ENCODE results near the gene TOM1. TPM values are rescaled to one million over a fixed set of nuclear protein-coding genes. Genes with fewer than 3 reads are reported as not detected.

The TOM1 gene
- total and polyA plus RNA-seq, 12 donors, result 51.1 to 72.5 (median 62.6) TPM

GRCh38 chr22:35325209-35325608 lies 25.5 kb downstream of the TOM1 start:
- Histone ChIP-seq H3K9me3 (no peaks in the 10 kb centered on the region), H3K27me3 (no peaks in the 10 kb centered on the region), H3K36me3 (peaks cover 0 to 98% (median 53%) of the 10 kb centered on the region in 9 donors), H3K4me1 (peaks cover 0 to 27% (median 16%) of the 10 kb centered on the region in 9 donors), H3K4me3 (no peak overlapping the region), H3K27ac (no peak overlapping the region)
- TF ChIP-seq CTCF (IDR thresholded peaks at IDR 0.05), result no peak
- no peak for ATAC-seq
- intact Hi-C loops (cut with DNase I), result no loop called here
- DNase-seq, result no peak
- WGBS, 2 donors, result 95 to 96% methylated on average over 5 of the region's 5 CpGs

DNA sequence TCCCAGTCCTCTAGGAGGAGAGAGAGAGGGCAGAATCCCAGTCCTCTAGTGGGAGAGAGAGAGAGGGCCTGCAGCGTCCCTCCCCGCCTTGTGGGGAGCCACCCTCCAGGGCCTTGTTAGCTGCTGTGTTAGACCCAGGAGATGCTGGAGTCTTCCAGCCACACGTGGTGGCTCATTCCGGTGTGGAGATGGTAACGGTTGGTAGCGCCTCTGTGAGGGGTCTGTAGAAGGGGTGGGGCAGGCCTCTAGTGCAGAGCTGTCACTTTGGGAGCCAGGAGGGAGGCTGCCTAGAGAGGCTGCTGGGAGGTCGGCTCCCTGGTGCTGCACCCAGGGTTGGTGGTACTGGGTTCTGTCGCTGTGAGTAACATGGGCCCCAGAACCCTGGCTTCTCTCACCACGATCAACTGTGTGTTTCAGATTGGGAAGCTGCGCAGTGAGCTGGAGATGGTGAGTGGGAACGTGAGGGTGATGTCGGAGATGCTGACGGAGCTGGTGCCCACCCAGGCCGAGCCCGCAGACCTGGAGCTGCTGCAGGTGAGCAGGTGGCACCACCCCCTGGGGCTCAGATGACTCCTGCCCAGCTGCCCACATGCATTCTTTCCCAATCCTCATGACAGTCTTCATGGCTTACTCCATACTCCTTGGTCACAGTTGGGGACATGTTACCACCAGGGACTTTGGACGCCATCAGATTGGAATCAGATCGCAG lies 27.3 kb downstream of the TOM1 start:
- WGBS, 2 donors, result 96% methylated on average over 17 of the region's 17 CpGs
- H3K27me3 ChIP-seq, result no peaks in the 10 kb centered on the region
- peaks cover 0 to 99% (median 70%) of the 10 kb centered on the region in 9 donors for H3K36me3 ChIP-seq
- TF ChIP-seq CTCF (IDR thresholded peaks at IDR 0.05), result no peak
- H3K4me3 ChIP-seq, result no peak overlapping the region
- no peaks in the 10 kb centered on the region for H3K9me3 ChIP-seq
- H3K27ac ChIP-seq, result no peak overlapping the region
- ATAC-seq, result no peak
- no peak for DNase-seq
- peaks cover 0 to 41% (median 29%) of the 10 kb centered on the region in 9 donors for H3K4me1 ChIP-seq
- intact Hi-C loops (cut with DNase I), result no loop called here

DNA sequence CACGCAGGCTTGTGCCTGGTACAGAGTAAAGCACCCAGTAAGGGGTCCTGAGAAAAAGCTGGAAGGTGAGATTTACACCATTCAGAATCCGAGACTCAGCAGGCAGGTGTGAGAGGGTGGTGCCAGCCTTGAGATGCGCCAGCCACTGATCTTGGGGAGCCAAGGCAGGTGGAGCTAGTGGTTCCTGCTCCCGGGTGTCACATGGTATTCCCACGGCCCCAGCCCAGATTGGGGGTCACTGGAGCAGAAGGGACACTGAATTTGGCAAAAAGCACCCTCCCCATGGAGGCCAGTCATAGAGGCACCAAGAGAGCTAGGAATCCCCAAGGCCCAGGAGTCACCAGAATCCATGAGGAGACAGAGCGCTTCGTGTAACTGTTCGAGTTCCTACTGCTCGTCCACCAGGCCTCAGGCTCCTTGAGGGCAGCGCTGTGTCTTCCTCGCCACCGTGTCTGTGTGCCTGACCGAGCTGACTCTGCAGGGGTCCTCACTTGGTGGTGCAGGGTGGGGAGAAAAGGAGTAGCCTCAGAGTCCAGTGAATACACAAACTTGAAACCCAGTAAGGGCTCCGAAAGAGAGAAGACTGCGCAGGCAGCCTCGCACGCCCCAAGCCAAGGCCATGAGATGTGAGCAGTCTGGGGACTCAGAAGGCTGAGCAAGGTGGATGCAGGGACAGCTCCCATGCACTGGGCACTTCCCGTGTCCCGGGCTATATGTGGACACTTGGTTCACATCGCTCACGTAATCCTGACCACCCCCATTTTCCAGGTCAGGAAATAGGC lies 28.2 kb downstream of the TOM1 start:
- TF ChIP-seq CTCF (IDR thresholded peaks at IDR 0.05), result no peak
- peak overlapping the region in 4 of 10 donors; percentile 28 to 82 (median 62) for H3K27ac ChIP-seq
- ATAC-seq (no peak), DNase-seq (no peak)
- H3K4me3 ChIP-seq, result no peak overlapping the region
- H3K4me1 ChIP-seq, result peaks cover 0 to 41% (median 26%) of the 10 kb centered on the region in 9 donors
- WGBS, 2 donors, result 95 to 96% methylated on average over 21 of the region's 21 CpGs
- intact Hi-C loops (cut with DNase I), result no loop called here
- no peaks in the 10 kb centered on the region for H3K27me3 ChIP-seq
- H3K9me3 ChIP-seq, result no peaks in the 10 kb centered on the region
- peaks cover 0 to 99% (median 79%) of the 10 kb centered on the region in 9 donors for H3K36me3 ChIP-seq

- intact Hi-C loops (cut with DNase I), result no loop called here
- no peak for TF ChIP-seq CTCF (IDR thresholded peaks at IDR 0.05)
- ATAC-seq (peak in 4 of 8 donors; percentile 11 to 46 (median 26)), DNase-seq (no peak)
- WGBS, 2 donors, result 85 to 91% methylated on average over 15 of the region's 15 CpGs
- Histone ChIP-seq H3K9me3 (no peaks in the 10 kb centered on the region), H3K36me3 (peaks cover 0 to 99% (median 81%) of the 10 kb centered on the region in 9 donors), H3K27ac (peak overlapping the region in 6 of 10 donors; percentile 2 to 82 (median 41)), H3K27me3 (no peaks in the 10 kb centered on the region), H3K4me3 (no peak overlapping the region), H3K4me1 (peaks cover 0 to 44% (median 26%) of the 10 kb centered on the region in 9 donors)
These were observed 28.8 kb downstream of the TOM1 start for GRCh38 chr22:35328472-35328885.
